DMS114 treated with DMSO at 0.1 percent for 48 hours (cell line): ENCODE results near the gene MMP27.
A peak's percentile ranks its signal among the peaks of the same experiment; 100 is the strongest.
"Not testable (repeated sequence)": the region's sequence is repeated elsewhere in the genome, so short reads cannot be mapped to it uniquely, and the experiment has no call there.

ENCODE experiments used
- DNase-seq: peaks from one replicate; lab custom pipeline; 2025; ENCODE audit not compliant: unreplicated experiment; lab: John Stamatoyannopoulos, UW

Gene MMP27

GRCh38 chr11:102705626-102706025 lies at the start of gene MMP27:
Gene MMP27 (minus strand): TSS chr11:102705769. CDS start chr11:102705714, 55 bp downstream.
- DNase-seq = no peak

- DNase-seq = no peak
Measured at GRCh38 chr11:102753267-102753666, 47.7 kb upstream of the MMP27 start.

- DNase-seq = no peak
Measured at GRCh38 chr11:102751673-102752072, 46.1 kb upstream of the MMP27 start.

DNA sequence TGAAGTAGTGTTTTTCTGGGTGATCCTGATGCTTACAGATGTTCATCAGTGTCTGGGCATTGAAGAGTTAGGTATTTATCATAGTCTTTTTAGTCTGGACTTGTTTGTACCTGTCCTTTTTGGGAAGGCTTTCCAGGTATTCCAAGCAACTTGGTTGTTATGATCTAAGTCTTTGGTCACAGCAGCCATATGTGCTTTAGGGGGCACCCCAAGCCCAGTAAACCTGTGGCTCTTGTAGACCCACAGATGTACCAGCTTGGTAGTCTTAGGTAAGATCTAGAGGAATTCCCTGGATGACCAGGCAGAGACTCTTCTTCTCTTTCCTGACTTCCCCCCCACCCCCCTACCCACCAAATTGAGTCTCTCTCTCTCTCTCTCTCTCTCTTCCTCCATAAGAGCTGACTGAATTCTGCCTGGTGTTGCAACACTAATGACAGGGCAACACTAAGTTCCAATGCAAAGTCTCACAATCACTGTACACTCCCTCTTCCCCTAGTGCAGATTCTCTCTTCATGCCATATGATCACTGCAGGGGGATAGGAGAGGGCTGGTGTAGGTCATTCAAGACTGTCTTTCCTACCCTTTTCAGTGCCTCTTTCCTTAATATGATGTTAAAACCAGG lies 43.6 kb upstream of the MMP27 start:
- no peak for DNase-seq

DNA sequence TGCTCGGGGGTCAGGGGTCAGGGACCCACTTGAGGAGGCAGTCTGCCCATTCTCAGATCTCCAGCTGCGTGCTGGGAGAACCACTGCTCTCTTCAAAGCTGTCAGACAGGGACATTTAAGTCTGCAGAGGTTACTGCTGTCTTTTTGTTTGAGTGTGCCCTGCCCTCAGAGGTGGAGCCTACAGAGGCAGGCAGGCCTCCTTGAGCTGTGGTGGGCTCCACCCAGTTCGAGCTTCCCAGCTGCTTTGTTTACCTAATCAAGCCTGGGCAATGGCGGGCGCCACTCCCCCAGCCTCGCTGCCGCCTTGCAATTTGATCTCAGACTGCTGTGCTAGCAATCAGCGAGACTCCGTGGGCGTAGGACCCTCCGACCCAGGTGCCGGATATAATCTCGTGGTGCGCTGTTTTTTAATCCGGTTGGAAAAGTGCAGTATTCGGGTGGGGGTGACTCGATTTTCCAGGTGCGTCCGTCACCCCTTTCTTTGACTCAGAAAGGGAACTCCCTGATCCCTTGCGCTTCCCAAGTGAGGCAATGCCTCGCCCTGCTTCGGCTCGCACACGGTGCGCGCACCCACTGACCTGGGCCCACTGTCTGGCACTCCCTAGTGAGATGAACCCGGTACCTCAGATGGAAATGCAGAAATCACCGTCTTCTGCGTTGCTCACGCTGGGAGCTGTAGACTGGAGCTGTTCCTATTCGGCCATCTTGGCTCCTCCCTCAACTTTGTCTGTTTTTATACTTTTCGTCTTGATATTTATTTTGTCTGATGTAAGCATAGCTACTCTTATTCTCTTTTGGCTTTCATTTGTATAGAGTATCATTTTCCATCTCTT lies 41.4 kb upstream of the MMP27 start:
- DNase-seq = not testable (repeated sequence)

DNA sequence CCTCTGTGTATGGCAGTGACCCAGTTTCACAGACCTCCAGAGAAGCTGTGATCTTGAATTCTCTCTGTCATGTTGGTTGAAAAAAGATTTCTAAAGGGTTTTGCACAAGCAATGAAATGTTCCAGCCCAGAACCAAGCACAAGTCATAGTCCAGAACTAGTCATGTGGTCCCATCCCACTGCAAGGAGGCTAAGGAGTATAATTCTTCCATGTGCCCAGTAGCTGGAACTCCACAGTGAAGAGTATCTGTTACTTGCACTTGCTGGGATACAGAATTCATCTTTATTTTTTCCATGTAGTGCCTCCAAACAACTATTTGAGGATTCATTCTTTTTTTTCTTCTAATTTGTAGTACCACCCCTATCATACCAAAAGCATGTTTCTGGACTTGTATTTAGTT lies 29.1 kb upstream of the MMP27 start:
- no peak for DNase-seq

GRCh38 chr11:102733232-102733875 lies 27.8 kb upstream of the MMP27 start:
- DNase-seq = peak; percentile 54

DNA sequence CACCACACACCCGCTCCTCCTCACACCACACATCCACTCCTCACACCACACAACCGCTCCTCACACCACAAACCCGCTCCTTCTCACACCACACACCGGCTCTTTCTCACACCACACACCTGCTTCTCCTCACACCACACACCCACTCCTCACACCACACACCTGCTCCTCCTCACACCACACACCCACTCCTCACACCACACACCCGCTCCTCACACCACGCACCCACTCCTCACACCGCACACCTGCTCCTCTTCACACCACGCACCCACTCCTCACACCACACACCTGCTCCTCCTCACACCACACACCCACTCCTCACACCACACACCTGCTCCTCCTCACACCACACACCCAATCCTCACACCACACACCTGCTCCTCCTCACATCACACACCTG lies 25.4 kb upstream of the MMP27 start:
- DNase-seq = not testable (repeated sequence)

- DNase-seq = no peak
Measured at GRCh38 chr11:102729849-102730815, 24.6 kb upstream of the MMP27 start.

GRCh38 chr11:102727890-102728289 lies 22.3 kb upstream of the MMP27 start:
- DNase-seq = no peak

DNA sequence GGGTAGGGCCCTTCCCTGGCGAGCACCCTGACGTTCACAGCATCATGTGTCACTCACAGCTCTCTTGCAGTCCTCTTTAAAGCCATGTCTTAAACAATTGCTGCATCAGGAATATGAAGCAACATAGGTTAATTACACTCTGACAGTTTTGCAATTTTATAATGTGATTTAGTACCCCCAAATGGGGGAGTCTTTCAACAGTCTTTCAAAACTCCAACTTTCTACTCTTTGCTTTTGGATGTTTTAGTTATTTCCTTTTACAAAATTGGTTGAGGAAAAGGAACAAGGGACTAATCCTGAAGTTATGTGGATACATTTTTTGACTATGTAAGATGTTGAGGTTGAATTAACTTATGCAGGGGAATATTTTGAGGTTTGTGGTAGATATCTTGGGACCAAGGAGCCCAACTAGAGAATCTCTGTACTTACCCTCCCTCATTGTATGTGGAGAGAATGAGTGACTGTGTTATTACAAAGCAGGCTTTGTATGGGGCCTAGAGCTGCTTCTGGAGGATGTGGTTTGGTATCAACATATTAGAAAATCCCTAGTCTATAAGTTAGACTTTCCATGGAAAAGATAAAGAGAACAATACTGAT lies 19.4 kb upstream of the MMP27 start, which contains the start of gene MMP8:
Gene MMP8, minus strand, starts transcription at position 51 of the 597 bp plus-strand sequence. CDS start 99 bp downstream, outside the sequence.
- no peak for DNase-seq

DNA sequence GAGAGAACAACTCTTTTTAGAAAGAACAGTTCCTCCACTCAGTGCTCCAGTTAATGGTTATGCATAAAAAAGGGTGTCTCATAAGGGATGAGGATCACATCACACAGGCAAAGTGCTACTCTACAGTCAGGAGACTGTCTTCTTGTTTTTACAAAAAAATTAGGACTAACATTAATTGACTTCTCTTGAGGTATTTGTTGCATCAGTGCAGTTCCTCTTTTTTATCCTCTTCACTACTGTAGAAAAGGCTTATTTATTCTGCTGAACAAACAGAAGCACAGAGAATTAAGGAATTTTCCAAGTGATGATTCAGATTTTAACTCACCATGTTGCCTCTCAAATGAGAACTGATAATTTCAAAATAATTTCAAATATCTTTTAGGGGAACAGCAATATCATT lies 17.3 kb upstream of the MMP27 start:
- no peak for DNase-seq

GRCh38 chr11:102719620-102720277 lies 14.2 kb upstream of the MMP27 start:
- no peak for DNase-seq

DNA sequence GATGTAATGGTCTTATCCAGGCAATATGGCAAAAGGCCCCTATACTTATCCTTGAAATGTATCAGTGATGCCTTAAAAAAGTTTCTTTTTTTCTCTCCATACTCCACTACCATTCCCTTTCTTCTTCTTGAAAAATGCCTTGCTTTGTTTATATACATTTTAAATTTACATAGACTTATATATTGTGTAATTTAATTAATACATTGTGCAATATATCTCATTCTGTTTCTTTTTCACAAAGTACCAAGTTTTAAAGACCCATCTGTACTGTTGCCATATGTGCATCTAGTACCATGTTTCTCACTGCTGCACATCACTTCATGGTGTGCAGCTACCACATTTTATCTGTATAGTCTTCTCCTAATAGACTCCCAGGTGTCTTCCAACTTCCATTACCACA lies 11.7 kb upstream of the MMP27 start:
- no peak for DNase-seq

DNA sequence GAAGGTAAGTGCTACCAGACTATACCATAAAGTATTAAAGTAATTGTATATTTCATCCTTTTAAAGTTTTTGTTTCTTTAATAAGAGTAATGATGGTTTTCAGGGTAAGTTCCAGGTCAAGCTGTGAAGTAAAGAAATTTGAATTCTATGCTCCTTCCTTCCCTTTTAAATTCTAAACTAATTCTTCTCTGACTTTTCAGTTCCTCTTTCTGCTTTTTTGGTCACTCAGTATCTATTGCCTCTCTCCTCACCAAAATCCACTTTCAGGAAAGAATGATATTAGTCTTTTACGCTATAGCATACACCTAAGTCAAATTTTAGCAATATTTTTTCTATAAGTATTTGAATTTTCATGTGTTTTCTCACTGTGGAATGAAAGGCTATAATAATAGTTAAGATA lies 11.0 kb upstream of the MMP27 start:
- no peak for DNase-seq

DNA sequence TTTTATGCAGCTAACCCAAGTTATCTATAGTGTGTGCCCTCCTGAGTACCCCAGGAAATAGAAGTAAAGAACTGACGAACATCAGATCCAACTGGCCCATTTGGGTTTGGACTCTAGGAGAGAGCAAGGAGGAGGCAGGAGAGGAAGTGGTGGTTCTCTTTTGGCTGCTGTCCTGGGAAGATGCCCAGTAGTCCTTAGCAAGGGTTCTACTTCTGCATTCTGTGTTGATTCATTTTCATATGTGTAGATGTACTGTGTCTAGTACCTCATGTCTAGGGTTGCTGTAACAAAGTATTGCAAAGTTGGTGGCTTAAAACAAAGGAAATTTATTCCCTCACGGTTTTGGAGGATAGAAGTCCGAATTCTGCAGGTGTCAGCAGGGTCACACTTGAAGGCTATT lies 6.6 kb upstream of the MMP27 start:
- no peak for DNase-seq

GRCh38 chr11:102709201-102709945 lies 3.8 kb upstream of the MMP27 start:
- DNase-seq = no peak

DNA sequence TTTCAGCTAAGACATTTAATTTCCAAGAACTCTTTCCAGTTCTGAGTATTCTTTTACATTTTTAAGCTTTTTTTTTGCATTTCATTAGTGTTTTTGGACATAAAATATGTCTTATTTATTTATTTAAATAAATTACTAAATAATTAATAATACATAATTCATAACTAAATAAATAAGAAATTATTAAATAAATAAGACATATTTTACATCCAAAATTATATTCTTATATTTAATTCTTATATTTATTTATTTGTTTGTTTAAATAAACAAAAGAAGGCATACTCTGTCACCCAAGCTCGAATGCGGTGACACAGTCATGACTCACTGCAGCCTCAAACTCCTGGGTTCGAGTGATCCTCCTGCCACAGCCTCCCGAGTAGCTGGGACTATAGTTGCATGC lies 3.1 kb upstream of the MMP27 start:
- DNase-seq = no peak

GRCh38 chr11:102704841-102705240 lies 728 bp downstream of the MMP27 start:
- no peak for DNase-seq
